PC-9 (cell line): ENCODE data around the gene RMC1.

Experiments
- EZH2 ChIP-seq: fragments of 200-600 bp; sonication (generic); IDR thresholded peaks from 2 replicates; pipeline ENCODE4 v1.8.0; 2017; ENCODE audit warnings: antibody characterized with exemption, low read depth
- TF ChIP-seq, protein P1 (sequence below): fragments of 200-600 bp; sonication (generic); conservative IDR thresholded peaks from 2 replicates; pipeline ENCODE4 v1.6.1; 2017; ENCODE audit warnings: mixed run types, antibody characterized with exemption, mild to moderate bottlenecking, moderate library complexity

- TF ChIP-seq, protein P1, sequence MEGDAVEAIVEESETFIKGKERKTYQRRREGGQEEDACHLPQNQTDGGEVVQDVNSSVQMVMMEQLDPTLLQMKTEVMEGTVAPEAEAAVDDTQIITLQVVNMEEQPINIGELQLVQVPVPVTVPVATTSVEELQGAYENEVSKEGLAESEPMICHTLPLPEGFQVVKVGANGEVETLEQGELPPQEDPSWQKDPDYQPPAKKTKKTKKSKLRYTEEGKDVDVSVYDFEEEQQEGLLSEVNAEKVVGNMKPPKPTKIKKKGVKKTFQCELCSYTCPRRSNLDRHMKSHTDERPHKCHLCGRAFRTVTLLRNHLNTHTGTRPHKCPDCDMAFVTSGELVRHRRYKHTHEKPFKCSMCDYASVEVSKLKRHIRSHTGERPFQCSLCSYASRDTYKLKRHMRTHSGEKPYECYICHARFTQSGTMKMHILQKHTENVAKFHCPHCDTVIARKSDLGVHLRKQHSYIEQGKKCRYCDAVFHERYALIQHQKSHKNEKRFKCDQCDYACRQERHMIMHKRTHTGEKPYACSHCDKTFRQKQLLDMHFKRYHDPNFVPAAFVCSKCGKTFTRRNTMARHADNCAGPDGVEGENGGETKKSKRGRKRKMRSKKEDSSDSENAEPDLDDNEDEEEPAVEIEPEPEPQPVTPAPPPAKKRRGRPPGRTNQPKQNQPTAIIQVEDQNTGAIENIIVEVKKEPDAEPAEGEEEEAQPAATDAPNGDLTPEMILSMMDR, result no peak
- TF ChIP-seq EZH2, result no peak
These were observed 29.5 kb downstream of the RMC1 start for GRCh38 chr18:23532848-23533247.
